GM21619 (cell line): Measurements from ENCODE around the gene ELMO1.

Experiments used
- ATAC-seq: cut with Tn5 transposase; IDR thresholded peaks from one replicate; pipeline ENCODE4 v1.9.1; 2021; ENCODE audit not compliant: unreplicated experiment

ELMO1 gene

DNA sequence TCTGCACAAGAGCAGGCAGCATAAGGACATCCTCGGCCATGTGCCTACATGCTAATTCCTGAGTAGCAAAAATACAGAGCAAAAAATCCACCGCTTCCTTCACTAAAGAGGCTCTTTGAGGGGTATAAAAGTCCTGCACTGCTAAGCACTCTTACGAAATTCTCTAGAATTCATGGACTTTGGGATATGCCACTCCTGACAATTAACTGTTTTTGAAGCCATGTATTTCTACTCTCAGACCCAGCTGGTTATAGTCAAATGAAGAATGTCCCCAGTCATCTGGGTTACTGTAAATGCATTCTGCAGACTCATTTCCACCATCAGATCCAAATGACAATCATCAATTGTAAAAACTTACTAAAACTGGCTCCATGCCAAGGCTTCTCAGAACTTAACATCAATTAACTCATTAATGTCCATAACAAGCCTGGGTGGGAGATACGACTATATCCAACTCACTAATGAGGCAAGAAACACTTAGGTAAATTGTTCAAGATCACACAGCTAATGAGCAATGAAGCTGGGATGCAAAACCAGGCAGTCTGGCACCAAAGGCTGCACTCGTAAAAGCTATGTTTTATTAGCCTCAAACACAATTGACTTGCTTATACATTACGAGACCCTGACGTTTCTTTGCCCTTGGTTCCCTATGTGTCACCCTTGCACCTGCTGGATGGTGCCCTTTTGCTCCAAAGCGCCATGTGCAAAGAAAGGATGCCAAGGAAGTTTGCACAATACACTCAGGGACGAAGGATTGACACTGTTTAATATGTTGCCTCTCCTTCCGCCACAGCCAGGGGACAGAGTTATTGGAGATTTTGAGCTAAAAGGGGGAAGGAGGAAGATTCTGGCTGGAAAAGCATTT, 250.4 kb downstream of the ELMO1 start:
- ATAC-seq = no peak

DNA sequence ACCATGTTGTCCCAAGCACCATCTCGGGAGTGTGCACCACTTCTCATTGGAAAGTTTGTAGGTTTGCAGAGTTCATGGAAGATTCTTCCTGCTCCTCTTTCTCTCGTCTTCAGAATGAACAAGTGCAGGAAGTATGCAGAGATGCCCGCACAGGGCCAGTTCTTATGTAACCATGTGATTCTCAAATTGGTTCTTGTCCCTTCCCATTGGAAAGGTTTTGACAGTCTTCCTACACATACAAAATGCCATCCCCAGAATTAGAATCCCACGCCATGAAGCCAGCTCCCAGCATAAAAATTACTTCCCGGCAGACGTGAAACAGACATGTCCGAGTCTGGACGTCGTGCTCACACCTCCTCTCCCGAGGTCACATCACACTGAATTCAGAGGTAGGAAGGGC, 251.6 kb downstream of the ELMO1 start:
- no peak for ATAC-seq

DNA sequence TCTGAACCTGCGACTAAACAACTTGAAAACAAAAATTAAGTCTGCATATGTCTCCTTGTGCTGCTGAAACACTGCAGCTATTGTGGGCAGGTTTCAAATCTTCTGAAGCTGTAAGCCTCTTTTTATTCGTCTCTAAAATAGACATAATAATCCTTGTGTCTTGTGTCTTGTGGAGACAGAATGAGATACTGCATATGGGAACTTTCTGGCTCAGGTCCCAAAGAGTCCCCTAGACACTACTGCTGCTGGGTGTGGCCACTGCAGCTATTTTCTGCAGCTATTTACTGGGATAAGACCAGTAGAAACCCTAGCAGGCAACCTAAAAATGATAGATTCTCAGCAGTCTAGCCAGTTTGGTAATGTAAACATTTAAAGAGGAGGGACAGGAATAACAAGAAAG, 252.0 kb downstream of the ELMO1 start:
- ATAC-seq = no peak

DNA sequence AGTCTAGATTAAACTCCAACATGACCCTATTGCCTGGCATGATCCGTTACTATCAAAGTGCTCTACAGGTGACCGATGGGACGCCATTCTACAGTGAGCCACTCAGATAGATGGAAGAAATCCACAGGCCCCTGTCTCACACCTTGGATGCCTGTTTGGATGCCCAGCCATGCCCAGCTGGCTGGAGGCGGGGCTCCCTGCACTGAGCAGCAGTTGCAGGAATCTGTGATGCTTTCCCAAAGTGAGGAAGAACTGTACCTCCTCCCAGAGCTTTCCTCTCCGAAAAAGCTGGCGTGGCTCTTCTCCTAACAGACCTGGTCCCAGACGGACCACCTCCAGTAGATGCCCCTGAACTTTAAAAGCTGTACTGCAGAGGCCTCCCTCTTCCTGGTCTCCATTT, 253.3 kb downstream of the ELMO1 start:
- ATAC-seq = no peak

DNA sequence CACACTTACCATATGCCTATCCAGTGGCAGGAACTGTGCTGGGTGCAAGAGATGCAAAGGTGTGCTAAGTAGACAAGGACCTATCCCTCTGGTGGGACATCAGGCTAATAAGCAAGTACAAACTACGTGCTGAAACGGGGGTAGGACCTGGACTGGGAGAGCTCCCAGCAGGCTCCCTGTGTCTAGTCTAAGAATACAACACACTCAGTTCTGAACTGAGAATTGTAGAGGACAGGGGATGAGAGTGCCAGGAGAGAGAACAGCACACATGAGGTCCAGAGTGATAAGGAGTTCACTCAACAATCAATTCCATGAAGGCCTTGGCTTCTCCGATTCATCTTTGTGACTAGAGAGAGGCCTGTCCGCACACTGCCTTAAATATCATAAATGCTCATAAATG, 253.7 kb downstream of the ELMO1 start:
- ATAC-seq = no peak

DNA sequence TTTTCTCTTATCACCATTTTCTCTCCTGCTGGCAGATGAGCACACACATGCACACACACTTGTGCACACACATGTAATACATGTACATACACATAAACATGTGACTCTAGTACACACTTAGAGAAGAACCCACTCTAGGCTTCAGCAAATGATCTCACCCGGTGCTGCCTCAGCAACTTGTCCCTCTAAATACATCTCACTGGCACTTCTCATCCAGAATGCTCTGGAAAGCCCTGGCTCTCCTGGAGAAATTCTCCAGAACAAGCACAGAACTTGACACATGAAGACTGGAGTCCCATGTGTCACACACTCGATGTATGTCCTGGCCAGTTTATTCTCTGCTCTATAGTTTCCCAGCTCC, 254.9 kb downstream of the ELMO1 start:
- no peak for ATAC-seq

DNA sequence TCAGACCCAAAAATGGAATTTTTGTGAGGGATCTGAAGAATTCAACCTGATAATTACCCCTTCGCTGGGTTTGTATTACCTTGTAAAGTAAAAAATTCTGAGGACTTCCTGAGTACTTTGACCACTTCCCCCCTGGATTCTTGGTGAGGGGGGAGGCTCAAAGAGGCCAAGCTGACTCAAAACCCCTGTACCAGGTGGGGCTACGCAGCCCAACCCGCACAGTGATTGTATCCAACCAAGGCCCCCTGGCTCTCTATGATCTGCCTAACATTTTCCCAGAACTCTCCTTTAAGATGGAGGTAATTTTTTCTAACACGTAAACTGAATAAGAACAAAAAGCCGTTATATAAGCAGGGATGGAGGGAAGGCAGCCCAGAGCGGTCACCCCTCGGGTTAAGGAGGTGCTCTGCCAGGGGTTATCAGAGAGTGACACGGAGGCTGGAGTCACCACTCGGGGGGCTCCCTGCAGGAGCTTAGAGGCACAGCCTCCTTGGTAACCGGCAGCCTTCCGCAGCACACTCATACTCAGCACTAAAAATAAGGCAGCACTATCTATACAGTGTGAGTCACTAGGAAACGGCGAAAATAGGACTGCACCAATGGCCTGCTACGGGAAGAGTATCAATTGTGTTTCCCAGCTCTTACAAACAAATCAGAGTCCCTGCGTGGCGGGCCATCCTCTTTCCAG, 255.4 kb downstream of the ELMO1 start:
- ATAC-seq = no peak

DNA sequence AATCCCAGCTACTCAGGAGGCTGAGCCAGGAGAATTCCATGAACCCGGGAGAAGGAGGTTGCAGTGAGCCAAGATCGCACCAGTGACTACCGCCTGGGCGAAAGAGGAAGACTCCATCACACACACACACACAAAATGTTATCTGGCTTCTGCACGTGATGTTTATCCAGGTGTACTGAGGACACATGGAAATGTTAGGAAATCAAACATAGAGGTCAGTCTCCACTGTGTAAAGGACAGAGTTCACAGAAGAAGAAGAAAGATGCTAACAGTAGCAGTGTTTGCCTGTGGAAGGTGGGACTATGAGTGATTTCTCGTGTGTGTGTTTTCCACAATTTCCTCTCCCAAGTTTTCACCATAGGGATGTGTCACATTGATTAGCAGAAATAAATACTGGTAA, 256.9 kb downstream of the ELMO1 start:
- ATAC-seq = no peak

DNA sequence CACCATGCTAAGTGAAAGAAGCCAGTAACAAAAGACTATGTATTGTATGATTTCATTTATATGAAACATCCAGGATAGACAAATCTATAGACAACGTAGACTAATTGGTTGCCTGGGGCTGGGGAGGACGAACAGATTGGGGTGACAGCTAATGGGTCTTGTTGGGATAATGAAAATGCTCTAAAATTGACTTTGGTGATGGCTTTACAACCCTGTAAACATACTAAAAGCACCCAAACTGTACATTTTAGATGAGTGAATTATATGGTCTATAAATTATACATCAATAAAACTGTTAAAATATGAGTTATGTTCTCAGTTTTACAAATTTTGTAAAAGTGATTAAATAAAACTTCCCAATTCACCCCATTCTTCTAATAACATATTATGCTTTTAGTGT, 261.5 kb downstream of the ELMO1 start:
- ATAC-seq = no peak

DNA sequence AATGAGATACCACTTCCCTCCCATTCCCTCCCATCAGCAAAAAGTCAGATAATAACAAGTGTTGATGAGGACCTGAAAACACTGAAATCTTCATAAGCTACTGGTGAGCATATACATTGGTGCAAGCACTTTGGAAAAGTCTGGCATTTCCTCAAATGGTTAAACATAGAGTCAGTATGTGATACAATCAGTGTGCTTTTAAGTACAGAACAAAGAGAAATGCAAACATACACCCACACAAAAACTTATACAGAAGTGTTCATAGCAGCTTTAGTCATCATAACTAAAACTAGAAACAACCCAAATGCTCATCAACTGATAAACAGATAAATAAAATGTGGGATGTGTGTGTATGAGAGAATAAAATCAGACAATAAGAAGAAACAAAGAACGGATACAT, 261.9 kb downstream of the ELMO1 start:
- ATAC-seq = no peak

DNA sequence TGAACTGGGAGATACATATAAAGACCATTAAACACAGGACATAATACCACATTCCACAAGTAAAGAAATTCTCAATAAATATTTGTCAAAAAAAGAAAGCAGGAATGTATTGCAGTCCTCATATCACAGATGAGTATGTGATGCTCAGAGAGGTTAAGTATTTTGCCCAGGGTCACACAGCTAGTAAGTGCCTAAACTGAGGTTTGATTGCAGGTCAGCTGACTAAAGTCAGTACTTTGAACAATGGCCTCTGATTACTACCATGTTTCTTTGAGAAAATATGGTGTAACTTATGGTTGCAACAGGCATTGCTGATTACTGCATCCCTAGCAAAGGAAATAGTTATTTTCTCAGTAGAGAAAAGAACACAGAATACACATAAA, 267.1 kb downstream of the ELMO1 start:
- ATAC-seq = no peak

DNA sequence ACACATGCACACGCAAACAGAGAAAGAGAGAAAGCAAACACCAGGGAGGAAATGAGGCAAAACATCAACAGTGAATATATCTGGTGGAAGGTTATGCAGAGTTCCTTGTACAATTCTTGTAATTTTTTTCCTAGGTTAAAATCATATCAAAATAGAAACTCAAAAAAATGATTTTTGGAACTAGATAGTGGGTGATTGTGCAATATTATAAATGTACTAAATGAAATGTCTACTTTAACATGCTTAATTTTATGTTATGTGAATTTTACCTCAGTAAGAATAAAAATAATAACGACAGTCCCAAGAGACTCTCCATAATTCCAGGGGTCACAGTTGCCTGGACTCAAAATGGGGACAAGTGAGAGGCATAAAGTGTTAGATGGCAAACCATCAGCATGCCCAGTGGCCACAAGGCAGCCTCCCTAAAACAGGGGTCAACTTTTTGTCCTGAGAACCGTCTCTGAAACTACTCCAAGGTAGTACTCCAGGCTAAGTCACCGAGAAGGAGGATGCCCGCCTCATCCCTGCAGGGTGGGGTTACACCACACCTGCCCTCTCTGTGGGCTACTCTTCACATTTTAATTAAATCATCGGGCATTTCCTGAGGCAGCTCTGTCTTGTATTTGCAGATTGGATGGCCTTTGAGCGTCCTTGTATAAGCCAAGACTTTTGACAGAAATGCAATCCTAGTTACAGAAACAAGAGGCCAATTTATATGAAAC, 267.7 kb downstream of the ELMO1 start:
- no peak for ATAC-seq

DNA sequence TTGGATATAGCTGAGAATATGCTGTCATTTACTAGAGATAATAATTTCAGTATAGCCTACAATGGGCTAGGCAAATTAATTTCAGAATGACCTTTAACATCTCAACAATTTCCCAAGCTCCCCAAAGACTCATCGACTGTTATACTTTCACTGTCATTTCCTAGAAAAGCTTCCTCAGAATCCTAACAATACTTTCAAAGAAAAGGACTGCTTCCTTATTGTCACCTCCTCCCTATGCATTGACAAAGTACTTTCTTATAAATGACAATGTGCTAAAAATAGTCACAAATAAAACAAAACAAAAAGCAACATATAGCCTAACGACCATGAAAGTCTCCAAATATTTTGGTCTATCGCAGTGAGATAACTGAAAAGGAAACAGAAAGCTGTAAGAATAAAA, 272.6 kb downstream of the ELMO1 start:
- ATAC-seq = no peak

DNA sequence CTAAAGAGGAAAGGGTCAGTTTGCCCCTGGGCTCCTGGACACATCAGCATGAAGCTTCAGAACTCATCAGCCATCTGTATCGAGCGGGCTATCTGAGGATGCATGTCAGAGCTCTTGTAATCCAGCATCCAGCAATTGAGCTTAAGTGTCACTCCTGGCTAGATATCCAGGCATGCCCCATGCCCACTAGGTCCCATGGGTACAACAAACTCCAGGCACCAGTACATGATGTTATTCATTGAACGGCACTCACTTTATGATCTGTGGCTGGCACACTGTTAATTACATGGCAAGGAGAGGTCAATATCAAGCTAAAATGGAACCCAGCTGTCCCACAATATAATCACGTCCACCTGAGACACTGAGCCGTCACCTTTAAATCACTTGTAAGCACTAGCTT, 274.2 kb downstream of the ELMO1 start:
- no peak for ATAC-seq

DNA sequence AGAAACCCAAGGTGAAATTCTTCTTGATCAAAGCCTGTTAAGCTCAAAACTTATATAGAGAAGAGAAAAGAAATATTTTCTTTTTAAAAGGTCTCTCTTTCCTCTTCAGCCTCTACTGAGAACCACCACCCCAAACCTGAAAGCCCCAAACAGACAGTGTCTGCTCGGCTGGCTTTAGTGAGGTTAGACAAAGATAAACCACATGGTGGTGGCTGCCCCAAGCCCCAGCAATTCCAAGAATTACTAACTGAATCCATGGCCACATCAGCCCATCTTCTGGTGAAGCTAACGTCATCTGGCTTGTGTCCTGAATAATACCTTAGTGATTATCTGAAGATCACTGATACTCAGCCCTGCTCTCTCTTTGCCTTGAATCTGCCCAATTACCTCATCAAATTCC, 275.0 kb downstream of the ELMO1 start:
- ATAC-seq = no peak

DNA sequence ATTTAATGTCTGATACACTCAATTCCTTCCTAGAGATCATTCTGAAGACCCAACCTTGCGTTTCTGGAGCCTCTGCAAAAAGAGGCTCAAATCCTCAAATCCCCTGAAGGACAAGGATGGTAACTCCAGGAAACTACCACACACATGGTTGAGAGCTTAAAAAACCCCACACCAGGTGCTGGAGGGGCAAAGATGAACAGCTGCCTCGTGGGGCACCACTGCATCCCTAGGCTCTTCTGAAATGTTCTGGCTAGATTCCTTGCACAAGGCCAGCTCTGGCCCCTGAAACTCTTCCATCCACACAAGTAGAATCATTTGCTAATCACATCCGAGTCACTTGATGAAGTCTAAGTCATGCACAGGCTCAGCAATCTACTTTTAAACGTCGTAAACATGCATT, 286.6 kb downstream of the ELMO1 start:
- no peak for ATAC-seq

DNA sequence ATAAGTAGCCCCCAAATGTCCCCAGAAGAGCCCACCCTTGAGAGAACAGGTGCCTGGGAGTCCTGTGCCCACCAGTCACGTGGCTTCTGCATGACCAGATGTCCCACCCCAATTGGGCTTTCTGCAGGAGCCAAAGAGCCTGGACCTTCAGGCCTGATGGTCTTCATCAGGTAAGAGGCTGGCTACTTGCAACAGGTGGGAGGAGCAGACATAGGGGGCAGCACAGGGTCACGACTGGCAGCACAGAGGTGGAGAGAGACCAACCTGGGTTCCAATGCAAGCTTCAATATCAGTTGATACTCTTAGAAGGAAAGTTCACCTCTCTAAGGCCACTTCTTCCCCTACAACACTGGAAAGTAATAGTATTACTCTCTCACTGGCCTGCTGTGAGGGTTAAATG, 288.0 kb downstream of the ELMO1 start:
- no peak for ATAC-seq

DNA sequence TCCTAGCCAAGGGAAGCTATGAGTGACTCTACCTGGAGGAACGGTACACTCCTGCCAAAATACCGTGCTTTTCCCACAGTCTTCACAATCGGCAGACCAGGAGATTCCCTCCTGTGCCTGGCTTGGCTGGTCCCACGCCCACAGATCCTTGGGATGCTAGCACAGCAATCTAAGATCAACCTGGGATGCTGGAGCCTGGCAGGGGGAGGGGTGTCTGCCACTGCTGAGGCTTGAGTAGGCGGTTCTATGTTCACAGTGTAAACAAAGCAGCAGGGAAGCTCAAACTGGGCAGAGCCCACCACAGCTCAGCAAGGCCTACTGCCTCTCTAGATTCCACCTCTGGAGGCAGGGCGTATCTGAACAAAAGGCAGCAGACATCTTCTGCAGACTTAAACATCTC, 295.3 kb downstream of the ELMO1 start:
- ATAC-seq = no peak

DNA sequence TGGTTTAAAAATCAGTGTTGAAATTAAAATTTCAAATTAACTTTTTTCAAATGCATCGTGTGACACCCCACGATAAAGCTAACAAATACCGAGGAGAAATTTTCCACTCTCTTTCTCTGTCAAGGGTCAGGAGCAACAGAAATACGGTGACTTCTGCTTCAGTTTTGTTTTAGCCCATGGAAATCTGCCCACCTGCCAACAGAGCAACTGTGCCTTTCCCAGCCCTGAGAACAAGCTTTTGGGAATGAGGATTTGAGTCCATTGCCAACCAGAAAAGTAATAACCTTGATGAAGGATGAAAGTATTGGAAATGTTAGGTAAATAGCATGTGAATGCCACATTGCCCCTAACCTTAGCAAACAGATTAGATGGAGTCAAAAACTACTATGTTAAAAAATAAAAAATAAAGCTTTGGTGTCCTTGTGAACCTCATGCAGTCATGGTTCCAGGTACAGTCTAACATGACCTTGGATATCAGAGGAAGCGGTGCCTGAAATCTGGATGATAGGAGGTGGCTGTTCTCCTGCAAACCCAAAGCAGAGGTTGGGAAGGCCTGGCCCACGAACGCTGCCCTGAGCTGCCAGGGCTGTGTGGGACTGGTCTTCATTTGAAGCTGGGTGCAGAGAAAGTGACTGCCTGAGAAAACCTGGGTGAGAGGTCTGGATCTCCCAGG, 296.8 kb downstream of the ELMO1 start:
- no peak for ATAC-seq

DNA sequence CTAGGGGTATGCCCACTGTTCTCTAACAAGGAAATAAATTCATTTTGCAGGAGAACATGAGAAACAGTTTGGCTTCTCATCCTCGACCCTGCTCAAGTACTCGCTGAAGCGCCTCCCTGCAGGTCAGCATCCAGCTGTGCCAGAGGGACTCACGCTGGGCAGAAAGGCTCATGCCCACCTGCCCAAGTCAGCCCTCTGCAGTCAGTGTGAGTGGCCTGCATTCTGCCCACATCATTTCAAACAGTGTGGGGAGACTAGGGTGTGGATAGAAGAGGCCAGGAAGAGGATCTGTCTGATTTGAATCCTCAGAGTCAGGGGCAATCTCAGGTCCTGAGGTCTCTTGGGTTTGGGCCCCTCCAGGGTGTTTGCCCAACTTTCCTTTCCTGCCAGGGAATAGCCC, 297.8 kb downstream of the ELMO1 start:
- ATAC-seq = no peak

DNA sequence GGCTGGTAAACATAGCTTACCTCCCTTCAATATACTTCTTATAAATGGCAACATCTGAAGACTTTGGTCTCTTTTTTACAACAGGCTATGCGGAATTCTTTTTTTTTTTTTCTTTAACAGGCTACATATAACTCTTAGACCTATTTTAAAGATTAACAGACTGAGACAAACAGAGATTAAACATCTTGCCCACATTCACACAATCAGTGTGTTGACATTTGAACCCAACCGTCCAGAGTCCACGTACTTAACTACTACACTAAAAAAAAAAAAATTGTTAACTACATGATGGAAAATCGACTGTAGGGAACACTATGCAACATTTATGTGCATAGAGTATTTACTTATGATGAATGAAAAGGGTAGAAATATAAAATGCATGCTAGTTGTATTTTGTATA, 298.5 kb downstream of the ELMO1 start:
- no peak for ATAC-seq

DNA sequence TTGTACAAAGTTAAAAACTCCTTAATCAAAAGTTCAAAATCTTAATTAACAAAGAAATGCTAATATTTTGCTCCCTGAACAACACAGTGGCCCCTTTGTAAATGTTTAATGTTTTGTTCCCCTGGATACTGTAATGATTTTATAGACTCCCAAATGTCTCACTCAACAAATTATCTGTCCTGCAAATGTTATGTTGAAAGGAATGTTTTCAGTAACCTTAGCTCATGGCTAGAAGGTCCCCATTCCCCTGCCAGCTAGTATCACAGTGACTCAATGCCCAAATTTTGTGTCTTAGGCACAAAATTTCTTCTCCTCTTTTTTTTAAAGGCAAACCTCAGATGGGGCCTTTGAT, 298.9 kb downstream of the ELMO1 start:
- no peak for ATAC-seq
